B cell (primary cell): Measurements from ENCODE around the gene MEG3.

Experiments
- CTCF ChIP-seq: fragments of 200-600 bp; IDR thresholded peaks from one replicate; pipeline ENCODE4 v1.8.0; 2022; ENCODE audit warnings: antibody characterized with exemption, mild to moderate bottlenecking
- EZH2 ChIP-seq: IDR thresholded peaks from 2 replicates; pipeline ENCODE4 v1.6.1; 2012; ENCODE audit warnings: borderline replicate concordance, low read depth, mild to moderate bottlenecking, moderate library complexity, low read length; ENCODE audit not compliant: insufficient read depth, poor library complexity, severe bottlenecking

- TF ChIP-seq CTCF: no peak
- TF ChIP-seq EZH2: no peak
These were observed 39.2 kb downstream of the MEG3 start for GRCh38 chr14:100864960-100865681.
